ENCODE measurements around the gene FAM227B.

FAM227B gene

DNA sequence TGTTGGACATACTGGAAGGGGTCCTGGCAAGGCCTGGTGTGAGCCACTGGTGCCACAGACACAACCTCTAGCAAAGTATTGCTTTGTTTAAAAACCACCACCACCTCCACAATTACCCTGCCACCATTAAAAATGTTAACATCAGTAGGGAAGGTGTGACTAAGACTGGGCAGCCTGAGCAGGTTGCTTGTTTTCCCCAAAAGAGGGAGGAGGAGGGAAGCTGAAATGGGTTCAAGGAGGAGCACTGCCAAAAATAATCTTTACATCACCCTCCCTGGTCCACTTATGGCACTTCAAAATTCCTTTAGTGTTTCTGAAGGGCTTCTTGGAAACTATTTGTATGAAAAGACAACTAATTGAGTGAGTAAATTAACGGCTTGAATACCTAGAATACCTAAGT lies 297.4 kb downstream of the FAM227B start:
- Histone ChIP-seq H3K9me3 (ENCODE audit: control insufficient read depth, low read length) (no peaks in the 10 kb centered on the region), H3K4me3 (ENCODE audit: insufficient read depth, low read depth, low read length, poor library complexity, severe bottlenecking) (no peak overlapping the region), H3K4me1 (ENCODE audit: control insufficient read depth, insufficient read depth, low read length, poor library complexity, severe bottlenecking) (no peaks in the 10 kb centered on the region), H3K27ac (ENCODE audit: insufficient read depth, low read length, poor library complexity, severe bottlenecking) (no peak overlapping the region), H3K36me3 (ENCODE audit: control insufficient read depth, insufficient read depth, low read length) (peaks cover 22% of the 10 kb centered on the region), H3K27me3 (replicated peaks; ENCODE audit: control insufficient read depth, insufficient read depth, low read length, poor library complexity, severe bottlenecking) (no peaks in the 10 kb centered on the region)
- DNase-seq: no peak

DNA sequence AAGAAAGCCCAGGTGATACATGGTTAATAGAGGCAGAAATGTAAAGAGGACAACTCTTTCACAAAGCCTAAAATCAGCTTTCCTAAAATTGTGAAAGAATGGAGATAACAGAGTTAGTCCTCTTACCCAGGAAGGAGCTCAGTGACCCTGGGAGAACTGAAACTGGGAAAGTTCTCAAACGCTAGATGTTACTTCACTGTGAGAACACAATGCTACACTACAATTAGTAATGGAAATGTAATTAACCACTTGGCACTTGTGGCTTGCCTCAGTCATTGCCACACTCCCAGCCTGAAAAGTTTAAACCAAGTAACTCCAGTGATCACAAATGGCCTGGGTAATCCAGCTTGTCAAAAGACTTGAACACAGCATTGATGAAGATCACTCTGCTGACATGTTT lies 300.3 kb downstream of the FAM227B start:
- no peaks in the 10 kb centered on the region for H3K9me3 ChIP-seq (ENCODE audit: control insufficient read depth, low read length)
- H3K27ac ChIP-seq (ENCODE audit: insufficient read depth, low read length, poor library complexity, severe bottlenecking): no peak overlapping the region
- DNase-seq: no peak
- no peak overlapping the region for H3K4me3 ChIP-seq (ENCODE audit: insufficient read depth, low read depth, low read length, poor library complexity, severe bottlenecking)
- H3K36me3 ChIP-seq (ENCODE audit: control insufficient read depth, insufficient read depth, low read length): peaks cover 22% of the 10 kb centered on the region
- H3K27me3 ChIP-seq (replicated peaks; ENCODE audit: control insufficient read depth, insufficient read depth, low read length, poor library complexity, severe bottlenecking): no peaks in the 10 kb centered on the region
- no peaks in the 10 kb centered on the region for H3K4me1 ChIP-seq (ENCODE audit: control insufficient read depth, insufficient read depth, low read length, poor library complexity, severe bottlenecking)

DNA sequence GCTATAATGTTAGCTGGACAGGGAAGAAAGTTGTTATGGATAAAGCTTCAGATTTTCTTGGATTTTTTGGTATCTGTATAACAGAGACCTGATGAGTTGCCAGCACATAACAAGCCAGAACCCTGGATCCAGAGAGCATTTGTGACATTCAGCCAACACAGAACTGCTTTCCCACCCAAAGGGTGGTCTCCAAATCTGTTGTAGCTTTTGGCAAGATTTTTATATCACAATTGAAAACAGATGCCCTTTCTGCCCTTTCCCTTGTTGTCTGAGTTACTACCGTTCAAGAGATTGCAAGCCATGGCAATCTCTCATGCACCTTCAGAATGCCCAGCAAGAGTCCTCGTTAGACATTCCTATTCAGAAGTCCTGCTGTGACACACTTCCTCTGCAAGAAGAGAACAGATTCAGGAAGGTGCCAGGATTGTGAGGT lies 305.2 kb downstream of the FAM227B start:
- H3K27me3 ChIP-seq (replicated peaks; ENCODE audit: control insufficient read depth, insufficient read depth, low read length, poor library complexity, severe bottlenecking): no peaks in the 10 kb centered on the region
- no peak for DNase-seq
- no peaks in the 10 kb centered on the region for H3K9me3 ChIP-seq (ENCODE audit: control insufficient read depth, low read length)
- H3K36me3 ChIP-seq (ENCODE audit: control insufficient read depth, insufficient read depth, low read length): peaks cover 11% of the 10 kb centered on the region
- no peak overlapping the region for H3K4me3 ChIP-seq (ENCODE audit: insufficient read depth, low read depth, low read length, poor library complexity, severe bottlenecking)
- no peak overlapping the region for H3K27ac ChIP-seq (ENCODE audit: insufficient read depth, low read length, poor library complexity, severe bottlenecking)
- H3K4me1 ChIP-seq (ENCODE audit: control insufficient read depth, insufficient read depth, low read length, poor library complexity, severe bottlenecking): no peaks in the 10 kb centered on the region

DNA sequence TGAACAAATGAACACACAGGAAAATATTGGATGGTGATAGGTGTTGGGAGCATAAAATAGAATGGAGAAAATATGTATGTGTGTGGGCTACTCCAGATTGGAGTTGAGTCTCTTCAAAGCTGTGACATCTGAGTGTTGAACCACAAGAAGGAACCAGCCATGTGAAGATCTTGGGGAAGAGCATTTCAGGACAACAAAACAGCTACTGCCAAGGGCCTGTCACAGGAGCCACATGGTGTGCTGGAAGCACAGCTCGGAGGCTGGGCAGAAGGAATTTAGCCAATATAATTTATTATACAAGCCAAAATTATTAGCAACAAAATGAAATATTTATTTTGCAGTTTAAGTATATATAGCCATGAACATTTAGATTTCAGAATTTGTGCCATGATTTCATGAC lies 305.9 kb downstream of the FAM227B start:
- no peaks in the 10 kb centered on the region for H3K9me3 ChIP-seq (ENCODE audit: control insufficient read depth, low read length)

DNA sequence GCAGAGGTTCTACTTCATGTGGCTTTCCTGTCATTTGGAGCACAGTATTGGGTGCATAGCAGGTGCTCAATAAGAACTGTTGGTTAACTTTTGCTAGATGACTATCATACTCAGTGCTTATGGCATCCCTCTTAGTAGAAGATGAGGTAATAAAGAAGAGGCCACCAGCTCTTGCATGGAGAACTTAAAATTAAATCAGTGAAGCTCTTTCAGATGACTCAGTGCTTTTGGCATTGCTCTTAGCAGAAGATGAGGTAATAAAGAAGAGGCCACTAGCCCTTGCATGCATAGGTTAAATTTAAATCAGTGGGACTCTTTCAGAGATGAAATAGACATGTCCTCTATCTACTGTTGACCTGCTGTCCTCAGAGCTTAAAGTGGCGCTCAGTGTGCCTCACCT lies 307.0 kb downstream of the FAM227B start:
- DNase-seq: no peak
- Histone ChIP-seq H3K27ac (ENCODE audit: insufficient read depth, low read length, poor library complexity, severe bottlenecking) (no peak overlapping the region), H3K4me3 (ENCODE audit: insufficient read depth, low read depth, low read length, poor library complexity, severe bottlenecking) (no peak overlapping the region), H3K9me3 (ENCODE audit: control insufficient read depth, low read length) (no peaks in the 10 kb centered on the region), H3K36me3 (ENCODE audit: control insufficient read depth, insufficient read depth, low read length) (no peaks in the 10 kb centered on the region), H3K4me1 (ENCODE audit: control insufficient read depth, insufficient read depth, low read length, poor library complexity, severe bottlenecking) (no peaks in the 10 kb centered on the region), H3K27me3 (replicated peaks; ENCODE audit: control insufficient read depth, insufficient read depth, low read length, poor library complexity, severe bottlenecking) (no peaks in the 10 kb centered on the region)

More for the DNA sequence above, 305.9 kb downstream of the FAM227B start:
- Histone ChIP-seq H3K27ac (ENCODE audit: insufficient read depth, low read length, poor library complexity, severe bottlenecking) (no peak overlapping the region), H3K4me3 (ENCODE audit: insufficient read depth, low read depth, low read length, poor library complexity, severe bottlenecking) (no peak overlapping the region), H3K27me3 (replicated peaks; ENCODE audit: control insufficient read depth, insufficient read depth, low read length, poor library complexity, severe bottlenecking) (no peaks in the 10 kb centered on the region), H3K4me1 (ENCODE audit: control insufficient read depth, insufficient read depth, low read length, poor library complexity, severe bottlenecking) (no peaks in the 10 kb centered on the region), H3K36me3 (ENCODE audit: control insufficient read depth, insufficient read depth, low read length) (peaks cover 5% of the 10 kb centered on the region)
- DNase-seq: no peak

DNA sequence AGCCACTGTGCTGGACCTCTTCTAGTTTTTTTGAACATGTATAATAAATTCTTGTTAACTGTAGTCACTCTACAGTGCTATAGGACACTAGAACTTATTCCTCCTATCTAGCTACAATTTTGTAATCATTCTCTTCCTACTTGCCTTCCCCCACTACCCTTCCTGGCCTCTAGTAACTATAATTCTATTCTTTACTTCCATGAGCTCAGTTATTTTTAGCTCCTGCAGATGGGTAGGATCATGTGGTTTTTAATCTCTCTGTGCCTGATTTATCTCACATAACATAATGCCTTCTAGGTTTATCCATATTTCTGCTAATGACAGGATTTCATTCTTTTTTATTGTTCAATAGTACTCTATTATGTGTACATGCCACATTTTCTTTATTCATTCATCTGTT lies 310.7 kb downstream of the FAM227B start:
- Histone ChIP-seq H3K27ac (ENCODE audit: insufficient read depth, low read length, poor library complexity, severe bottlenecking) (no peak overlapping the region), H3K27me3 (replicated peaks; ENCODE audit: control insufficient read depth, insufficient read depth, low read length, poor library complexity, severe bottlenecking) (no peaks in the 10 kb centered on the region), H3K36me3 (ENCODE audit: control insufficient read depth, insufficient read depth, low read length) (no peaks in the 10 kb centered on the region), H3K9me3 (ENCODE audit: control insufficient read depth, low read length) (no peaks in the 10 kb centered on the region), H3K4me1 (ENCODE audit: control insufficient read depth, insufficient read depth, low read length, poor library complexity, severe bottlenecking) (no peaks in the 10 kb centered on the region), H3K4me3 (ENCODE audit: insufficient read depth, low read depth, low read length, poor library complexity, severe bottlenecking) (no peak overlapping the region)
- no peak for DNase-seq

DNA sequence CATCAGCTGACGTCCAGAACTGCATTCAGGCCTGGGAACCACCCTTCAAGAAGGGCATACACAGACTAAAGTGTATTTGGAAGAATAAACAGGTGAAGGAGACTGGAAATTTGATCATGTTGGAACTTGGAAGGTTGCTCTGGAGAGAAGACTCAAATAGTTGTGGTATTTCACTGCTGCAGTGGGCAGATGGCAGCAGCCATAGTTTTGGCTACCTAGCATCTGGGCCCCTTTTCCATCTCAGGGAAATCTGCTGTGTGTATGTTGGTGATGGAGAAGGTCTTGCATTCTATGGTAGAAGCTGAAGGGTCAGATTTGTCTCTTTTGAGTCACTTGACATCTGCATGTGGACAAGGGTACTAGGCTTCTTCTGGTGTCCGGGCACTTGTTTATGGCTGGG lies 311.9 kb downstream of the FAM227B start:
- no peak overlapping the region for H3K27ac ChIP-seq (ENCODE audit: insufficient read depth, low read length, poor library complexity, severe bottlenecking)

DNA sequence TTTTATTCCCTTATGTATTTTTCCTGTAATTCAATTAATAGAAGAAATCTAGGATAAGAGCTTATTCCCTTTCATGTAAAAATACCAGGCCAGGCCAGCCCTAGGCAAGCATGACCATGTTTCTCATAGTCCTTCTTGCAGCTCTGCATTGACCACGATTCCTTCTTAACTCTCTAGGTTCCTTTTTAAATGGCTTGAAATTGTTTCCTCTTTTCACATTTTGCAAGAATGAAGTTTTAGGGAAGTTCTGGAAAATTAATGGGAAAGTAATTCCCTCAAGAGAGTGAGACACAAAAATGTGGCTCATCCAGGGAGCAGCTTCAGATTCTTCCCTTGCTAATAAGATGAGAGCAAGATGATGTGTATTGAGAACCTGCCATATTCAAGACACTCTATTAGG lies 314.1 kb downstream of the FAM227B start:
- DNase-seq: no peak
- no peaks in the 10 kb centered on the region for H3K27me3 ChIP-seq (replicated peaks; ENCODE audit: control insufficient read depth, insufficient read depth, low read length, poor library complexity, severe bottlenecking)
- no peaks in the 10 kb centered on the region for H3K4me1 ChIP-seq (ENCODE audit: control insufficient read depth, insufficient read depth, low read length, poor library complexity, severe bottlenecking)
- no peak overlapping the region for H3K4me3 ChIP-seq (ENCODE audit: insufficient read depth, low read depth, low read length, poor library complexity, severe bottlenecking)
- H3K36me3 ChIP-seq (ENCODE audit: control insufficient read depth, insufficient read depth, low read length): peaks cover under 1% of the 10 kb centered on the region
- H3K9me3 ChIP-seq (ENCODE audit: control insufficient read depth, low read length): no peaks in the 10 kb centered on the region
- H3K27ac ChIP-seq (ENCODE audit: insufficient read depth, low read length, poor library complexity, severe bottlenecking): no peak overlapping the region

More for the DNA sequence above, 311.9 kb downstream of the FAM227B start:
- H3K27me3 ChIP-seq (replicated peaks; ENCODE audit: control insufficient read depth, insufficient read depth, low read length, poor library complexity, severe bottlenecking): no peaks in the 10 kb centered on the region
- H3K36me3 ChIP-seq (ENCODE audit: control insufficient read depth, insufficient read depth, low read length): no peaks in the 10 kb centered on the region
- no peak overlapping the region for H3K4me3 ChIP-seq (ENCODE audit: insufficient read depth, low read depth, low read length, poor library complexity, severe bottlenecking)
- no peaks in the 10 kb centered on the region for H3K9me3 ChIP-seq (ENCODE audit: control insufficient read depth, low read length)
- no peak for DNase-seq
- H3K4me1 ChIP-seq (ENCODE audit: control insufficient read depth, insufficient read depth, low read length, poor library complexity, severe bottlenecking): no peaks in the 10 kb centered on the region

DNA sequence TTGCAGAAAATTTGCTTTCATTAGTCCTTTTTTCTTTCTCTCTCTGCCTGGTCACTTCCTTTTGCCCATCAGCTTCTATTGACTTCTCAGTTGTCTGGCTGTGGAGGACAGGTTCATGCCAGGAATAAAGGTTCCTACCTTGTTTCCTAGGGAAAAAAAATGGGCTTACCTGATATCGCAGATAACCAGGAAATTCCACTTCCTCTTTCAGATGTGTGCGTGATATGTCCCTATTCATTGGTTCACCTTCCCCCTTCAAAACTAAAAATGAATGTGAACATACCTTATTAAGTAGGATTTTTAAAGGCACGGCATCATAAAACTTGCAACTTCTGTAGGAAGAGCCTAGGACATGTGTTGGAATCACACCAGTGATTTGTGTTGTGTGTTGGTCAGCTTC lies 317.6 kb downstream of the FAM227B start:
- no peaks in the 10 kb centered on the region for H3K9me3 ChIP-seq (ENCODE audit: control insufficient read depth, low read length)
- no peak for DNase-seq
- no peaks in the 10 kb centered on the region for H3K27me3 ChIP-seq (replicated peaks; ENCODE audit: control insufficient read depth, insufficient read depth, low read length, poor library complexity, severe bottlenecking)
- no peak overlapping the region for H3K27ac ChIP-seq (ENCODE audit: insufficient read depth, low read length, poor library complexity, severe bottlenecking)
- no peak overlapping the region for H3K4me3 ChIP-seq (ENCODE audit: insufficient read depth, low read depth, low read length, poor library complexity, severe bottlenecking)
- H3K4me1 ChIP-seq (ENCODE audit: control insufficient read depth, insufficient read depth, low read length, poor library complexity, severe bottlenecking): no peaks in the 10 kb centered on the region
- H3K36me3 ChIP-seq (ENCODE audit: control insufficient read depth, insufficient read depth, low read length): peaks cover 2% of the 10 kb centered on the region

DNA sequence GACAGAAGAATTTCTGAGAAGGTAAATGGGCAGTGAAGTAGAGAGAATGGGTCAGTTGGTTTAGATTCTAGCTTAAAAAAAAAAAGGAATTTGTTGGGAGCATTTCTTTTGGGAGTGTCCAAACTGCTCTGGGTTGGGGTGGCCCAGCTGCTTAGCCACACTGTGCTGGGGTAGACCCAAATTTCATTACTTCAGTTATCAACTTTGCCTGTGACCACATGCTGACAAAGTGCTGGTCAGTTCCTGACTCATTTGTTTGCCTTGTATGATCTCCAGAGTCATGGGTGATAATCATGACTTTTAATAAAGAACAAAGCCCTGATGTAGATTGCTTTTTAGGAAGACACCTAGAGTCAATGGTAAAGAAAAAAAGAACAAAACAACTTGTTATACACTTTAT lies 319.1 kb downstream of the FAM227B start:
- Histone ChIP-seq H3K4me3 (ENCODE audit: insufficient read depth, low read depth, low read length, poor library complexity, severe bottlenecking) (no peak overlapping the region), H3K27ac (ENCODE audit: insufficient read depth, low read length, poor library complexity, severe bottlenecking) (no peak overlapping the region), H3K4me1 (ENCODE audit: control insufficient read depth, insufficient read depth, low read length, poor library complexity, severe bottlenecking) (no peaks in the 10 kb centered on the region), H3K9me3 (ENCODE audit: control insufficient read depth, low read length) (no peaks in the 10 kb centered on the region), H3K27me3 (replicated peaks; ENCODE audit: control insufficient read depth, insufficient read depth, low read length, poor library complexity, severe bottlenecking) (no peaks in the 10 kb centered on the region), H3K36me3 (ENCODE audit: control insufficient read depth, insufficient read depth, low read length) (peaks cover 2% of the 10 kb centered on the region)
- DNase-seq: no peak

DNA sequence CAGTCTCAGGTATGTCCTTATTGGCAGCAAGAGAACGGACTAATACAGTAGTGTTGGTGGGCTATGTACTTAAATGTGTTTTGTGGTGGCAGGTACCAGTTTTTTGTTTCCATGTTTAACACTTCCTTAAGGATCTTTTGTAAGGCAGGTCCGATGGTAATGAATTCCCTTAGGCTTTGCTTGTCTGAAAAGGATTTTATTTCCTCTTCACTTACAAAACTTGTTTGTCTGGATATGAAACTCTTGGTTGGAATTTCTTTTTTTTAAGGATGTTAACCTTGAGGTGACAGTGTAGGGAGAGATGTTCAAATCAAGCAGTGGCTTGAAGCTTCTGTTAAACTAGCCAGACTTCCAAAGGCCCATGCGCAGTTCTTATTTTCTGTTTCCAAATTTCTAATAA lies 319.8 kb downstream of the FAM227B start:
- Histone ChIP-seq H3K27me3 (replicated peaks; ENCODE audit: control insufficient read depth, insufficient read depth, low read length, poor library complexity, severe bottlenecking) (no peaks in the 10 kb centered on the region), H3K27ac (ENCODE audit: insufficient read depth, low read length, poor library complexity, severe bottlenecking) (no peak overlapping the region), H3K36me3 (ENCODE audit: control insufficient read depth, insufficient read depth, low read length) (peaks cover 7% of the 10 kb centered on the region), H3K4me1 (ENCODE audit: control insufficient read depth, insufficient read depth, low read length, poor library complexity, severe bottlenecking) (no peaks in the 10 kb centered on the region), H3K9me3 (ENCODE audit: control insufficient read depth, low read length) (no peaks in the 10 kb centered on the region), H3K4me3 (ENCODE audit: insufficient read depth, low read depth, low read length, poor library complexity, severe bottlenecking) (no peak overlapping the region)
- DNase-seq: no peak

Data from effector memory CD4-positive, alpha-beta T cell (primary cell).